ENCODE measurements around the gene NKPD1.
A peak's percentile ranks its signal among the peaks of the same experiment; 100 is the strongest.

Gene NKPD1

DNA sequence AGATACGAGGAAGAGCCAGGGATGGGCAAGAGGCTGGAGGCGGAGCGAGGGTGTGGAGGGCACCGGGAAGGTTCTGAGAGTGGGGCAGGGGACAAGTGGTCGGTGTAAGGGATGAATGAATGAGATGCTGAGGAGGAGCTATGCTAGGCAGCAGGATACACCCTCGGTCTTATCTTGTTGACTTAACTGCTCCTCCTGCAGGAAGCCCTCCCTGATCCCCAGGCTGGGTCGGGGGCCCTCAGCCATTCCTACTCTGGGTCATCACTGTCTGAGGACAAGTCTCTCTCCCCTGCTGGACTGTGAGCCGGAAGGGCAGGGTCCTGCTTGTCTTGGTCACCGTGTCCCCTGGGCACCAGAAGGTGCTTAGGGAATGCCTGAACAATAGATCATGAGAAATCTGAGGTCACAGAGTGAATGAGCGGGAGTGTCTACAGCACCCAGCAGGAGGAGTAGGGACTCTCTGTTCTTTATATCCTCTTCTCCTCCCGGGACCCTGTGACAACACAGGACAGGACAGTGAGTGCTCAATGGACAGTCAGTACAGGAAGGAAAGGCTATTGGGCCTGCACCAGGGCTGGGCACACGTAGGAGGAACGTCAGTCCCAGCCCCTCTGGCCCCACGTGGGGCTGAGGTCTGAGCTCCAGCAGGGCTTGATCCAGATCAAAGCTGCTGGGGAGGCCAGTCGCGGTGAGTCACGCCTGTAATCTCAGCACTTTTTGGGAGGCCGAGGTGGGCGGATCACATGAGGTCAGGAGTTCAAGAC lies 6.5 kb downstream of the NKPD1 start:
- DNase-seq: no peak

DNA sequence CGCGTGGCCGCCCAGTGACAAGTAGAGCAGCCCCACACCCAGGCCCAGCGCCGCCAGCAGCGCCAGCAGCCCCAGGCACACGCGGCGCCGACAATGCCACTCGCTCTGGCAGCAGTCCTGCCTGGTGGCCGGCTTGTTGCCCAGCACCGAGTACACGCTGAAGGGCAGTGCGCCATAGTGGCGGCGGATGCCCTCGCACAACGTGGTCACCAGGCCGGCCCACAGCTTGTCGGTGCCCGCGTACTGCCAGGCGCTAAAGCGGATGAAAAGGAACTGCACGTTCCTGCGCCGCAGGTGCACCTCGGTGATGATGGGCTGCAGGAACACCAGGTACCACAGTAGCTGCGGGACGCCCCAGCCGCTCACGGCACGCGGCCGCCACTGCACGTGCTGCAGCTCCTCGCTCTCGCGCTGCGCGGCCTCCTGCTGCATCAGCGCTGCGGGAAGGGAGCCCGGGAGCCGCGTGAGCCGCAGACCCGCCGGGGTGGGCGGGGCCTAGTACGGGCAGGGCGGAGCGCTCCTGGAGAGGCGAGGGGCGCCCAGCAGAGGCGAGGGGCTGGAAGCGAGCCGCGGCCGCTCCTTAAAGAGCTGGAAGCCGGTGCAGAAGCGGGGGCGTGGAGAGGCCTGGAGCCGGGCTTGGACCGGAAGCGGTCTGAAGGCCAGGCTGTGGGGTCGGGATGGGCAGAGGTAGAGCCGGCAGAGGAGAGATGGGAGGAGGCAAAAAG lies 7.3 kb downstream of the NKPD1 start:
- peak; percentile 71 for DNase-seq

DNA sequence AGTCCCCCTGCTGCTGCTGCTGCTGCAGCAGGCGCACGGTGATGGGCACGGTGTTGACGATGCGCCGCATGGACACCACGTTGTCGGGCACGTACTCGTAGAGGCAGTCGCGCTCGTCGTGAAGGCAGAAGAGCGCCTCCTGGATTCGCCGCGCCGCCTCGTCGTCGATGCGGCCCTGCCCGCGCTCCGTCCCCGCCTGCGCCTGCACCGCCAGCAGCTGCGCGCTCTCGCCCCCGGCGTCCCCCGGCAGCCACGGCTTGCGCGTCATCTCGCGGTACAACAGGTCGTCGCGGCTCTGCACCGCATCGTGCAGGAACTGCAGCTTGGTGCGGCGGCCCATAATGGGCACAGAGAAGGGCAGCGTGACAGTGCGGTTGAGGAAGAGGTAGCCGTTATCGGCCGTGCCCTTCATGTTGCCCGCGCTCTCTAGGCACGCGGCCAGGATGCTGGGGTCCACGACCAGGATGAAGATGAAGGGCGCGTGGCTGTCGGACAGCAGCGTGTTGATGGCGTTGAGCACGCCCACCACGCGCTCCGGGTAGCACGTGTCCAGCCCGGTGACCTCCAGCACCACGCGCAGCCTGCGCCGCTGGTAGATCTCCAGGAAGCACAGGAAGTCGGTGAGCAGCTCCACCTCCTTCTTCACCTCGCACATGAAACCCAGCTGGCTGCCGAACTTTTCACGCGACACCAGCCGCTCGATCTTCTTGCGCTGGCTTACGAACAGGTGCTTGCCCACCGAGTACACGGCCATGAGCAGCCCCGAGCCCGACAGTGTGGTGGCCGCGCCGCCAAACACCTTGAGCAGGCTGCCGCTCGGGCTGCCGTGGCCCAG lies 8.1 kb downstream of the NKPD1 start:
- peak; percentile 72 for DNase-seq

DNA sequence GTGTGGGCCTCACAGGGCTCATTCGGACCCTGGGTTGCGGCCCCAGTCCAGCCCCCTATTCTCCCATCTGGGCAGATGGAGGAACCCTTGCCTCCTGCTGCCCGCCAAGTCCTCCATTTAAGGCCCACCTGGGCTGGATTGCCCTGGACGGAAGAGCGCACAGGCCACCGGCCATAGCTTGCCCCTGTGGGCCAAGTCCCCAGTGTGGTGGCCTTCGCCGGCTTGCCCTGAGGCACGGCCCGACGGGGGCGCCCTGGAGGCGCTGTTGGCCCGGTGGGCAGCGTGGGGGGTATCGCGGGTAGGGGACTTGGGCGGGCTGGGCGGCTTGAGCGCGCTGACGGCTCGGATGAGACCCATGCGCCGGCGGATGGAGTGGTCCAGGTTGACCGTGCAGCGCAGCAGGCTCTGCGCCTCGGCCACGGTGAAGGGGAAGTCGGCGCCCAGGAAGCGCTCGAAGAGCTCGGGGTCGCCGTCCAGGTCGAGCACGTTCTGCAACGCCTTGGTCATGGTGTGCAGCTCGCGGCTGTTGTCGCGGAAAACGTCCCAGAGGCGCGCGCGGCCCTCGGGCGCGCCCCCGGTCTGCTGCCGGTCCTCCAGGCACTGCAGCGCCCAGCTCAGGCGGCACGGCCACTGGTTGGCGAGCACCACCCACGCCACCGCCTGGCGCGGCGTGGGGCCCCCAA lies 8.8 kb downstream of the NKPD1 start:
- DNase-seq: no peak

DNA sequence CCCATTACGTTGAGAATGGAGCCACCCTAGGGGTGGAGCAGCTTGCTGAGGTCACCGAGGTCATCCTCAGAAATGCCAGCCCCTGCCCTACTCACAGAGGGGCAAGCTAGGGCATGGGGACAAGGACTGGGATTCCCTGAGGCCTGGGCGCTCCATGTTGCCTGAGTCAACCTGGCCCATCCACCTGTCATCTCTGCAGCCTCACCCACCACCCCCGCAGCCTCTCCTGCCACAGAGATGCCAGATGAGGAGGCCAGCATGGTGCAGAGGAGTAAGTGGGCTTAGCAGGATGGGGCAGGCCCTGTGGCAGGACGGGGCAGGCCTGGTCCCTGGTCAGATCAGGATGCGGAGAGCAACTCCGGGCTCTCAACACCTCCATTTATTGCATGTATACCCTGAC lies 9.5 kb downstream of the NKPD1 start:
- DNase-seq: no peak

GRCh38 chr19:45150751-45151281 lies 10.0 kb downstream of the NKPD1 start:
- DNase-seq: no peak

- DNase-seq: no peak
These were observed 10.6 kb downstream of the NKPD1 start for GRCh38 chr19:45150180-45150579.

- DNase-seq: no peak
These were observed 11.7 kb downstream of the NKPD1 start for GRCh38 chr19:45149129-45149528.

DNA sequence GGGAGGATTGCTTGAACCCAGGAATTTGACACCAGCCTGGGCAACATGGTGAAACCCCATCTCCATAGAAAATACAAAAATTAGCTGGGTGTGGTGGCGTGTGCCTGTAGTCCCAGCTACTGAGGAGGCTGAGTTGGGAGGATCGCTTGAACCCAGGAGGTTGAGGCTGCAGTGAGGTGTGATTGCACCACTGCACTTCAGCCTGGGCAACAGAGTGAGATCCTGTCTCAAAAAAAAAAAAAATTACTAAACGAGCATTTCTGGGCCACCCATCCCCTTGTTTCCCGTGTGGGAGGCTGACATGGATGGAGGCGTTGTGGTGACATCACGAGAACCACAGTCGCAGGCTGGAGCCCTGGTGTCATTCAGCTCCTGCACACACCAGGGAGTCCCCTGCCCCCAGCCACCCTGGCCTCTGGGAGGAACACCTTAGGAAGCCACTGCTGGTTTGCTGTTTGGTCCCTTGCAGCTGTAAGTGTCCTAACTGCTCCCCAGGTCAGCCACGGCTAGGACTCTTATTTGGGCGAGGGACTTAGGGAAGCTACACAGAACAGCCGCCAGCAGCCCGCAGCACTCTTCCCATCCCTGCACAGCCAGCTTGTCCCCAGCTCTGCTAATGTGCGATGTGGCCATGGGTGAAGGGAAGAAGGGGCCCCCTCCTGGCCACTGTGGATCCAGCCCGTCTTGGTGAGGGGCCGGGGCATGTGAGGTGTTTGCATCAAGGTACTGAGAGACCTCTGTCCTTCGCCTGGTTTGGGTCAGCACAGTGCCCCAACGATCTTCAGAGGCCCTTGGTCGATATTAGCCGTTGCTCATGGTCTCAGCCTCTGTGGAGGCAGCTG lies 12.7 kb downstream of the NKPD1 start:
- no peak for DNase-seq

GRCh38 chr19:45146741-45147205 lies 14.0 kb downstream of the NKPD1 start:
- no peak for DNase-seq

GRCh38 chr19:45146251-45146650 lies 14.5 kb downstream of the NKPD1 start:
- DNase-seq: no peak

GRCh38 chr19:45145270-45146189 lies 15.3 kb downstream of the NKPD1 start:
- DNase-seq: no peak

DNA sequence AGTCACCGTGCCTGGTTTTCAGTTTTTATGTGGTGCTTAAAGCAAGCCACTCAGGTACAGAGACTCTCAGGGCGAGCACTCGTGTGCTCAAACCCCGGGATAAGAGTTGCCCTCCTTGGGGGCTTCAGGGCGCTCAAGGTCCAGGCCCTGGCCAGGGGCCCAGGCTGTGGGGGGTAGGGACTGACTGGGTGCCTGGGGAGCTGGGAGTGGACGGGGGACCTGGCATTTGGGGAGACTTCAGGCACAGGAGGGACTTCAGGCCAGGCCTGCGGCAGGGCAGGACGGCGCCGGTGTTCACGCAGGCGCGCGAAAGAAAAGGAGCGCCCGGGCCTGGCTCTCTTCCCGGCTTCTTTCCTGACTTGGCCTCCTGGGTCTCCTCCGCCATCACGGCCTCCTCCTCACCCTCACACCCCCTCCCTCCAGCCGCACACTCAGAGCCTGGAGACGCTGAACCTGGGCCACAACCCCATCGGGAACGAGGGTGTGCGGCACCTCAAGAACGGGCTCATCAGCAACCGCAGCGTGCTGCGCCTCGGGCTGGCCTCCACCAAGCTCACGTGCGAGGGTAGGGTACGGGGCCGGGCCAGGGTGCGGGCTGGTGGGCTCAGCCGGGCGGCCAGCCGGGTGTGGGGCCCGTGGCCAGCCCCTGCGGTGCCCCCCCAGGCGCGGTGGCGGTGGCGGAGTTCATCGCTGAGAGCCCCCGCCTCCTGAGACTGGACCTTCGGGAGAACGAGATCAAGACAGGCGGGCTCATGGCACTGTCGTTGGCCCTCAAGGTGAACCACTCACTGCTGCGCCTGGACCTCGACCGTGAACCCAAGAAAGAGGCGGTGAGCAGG lies 16.1 kb downstream of the NKPD1 start:
- DNase-seq: no peak

- DNase-seq: no peak
These were observed 18.1 kb downstream of the NKPD1 start for GRCh38 chr19:45142726-45143110.

- no peak for DNase-seq
These were observed 18.6 kb downstream of the NKPD1 start for GRCh38 chr19:45142016-45142725.

DNA sequence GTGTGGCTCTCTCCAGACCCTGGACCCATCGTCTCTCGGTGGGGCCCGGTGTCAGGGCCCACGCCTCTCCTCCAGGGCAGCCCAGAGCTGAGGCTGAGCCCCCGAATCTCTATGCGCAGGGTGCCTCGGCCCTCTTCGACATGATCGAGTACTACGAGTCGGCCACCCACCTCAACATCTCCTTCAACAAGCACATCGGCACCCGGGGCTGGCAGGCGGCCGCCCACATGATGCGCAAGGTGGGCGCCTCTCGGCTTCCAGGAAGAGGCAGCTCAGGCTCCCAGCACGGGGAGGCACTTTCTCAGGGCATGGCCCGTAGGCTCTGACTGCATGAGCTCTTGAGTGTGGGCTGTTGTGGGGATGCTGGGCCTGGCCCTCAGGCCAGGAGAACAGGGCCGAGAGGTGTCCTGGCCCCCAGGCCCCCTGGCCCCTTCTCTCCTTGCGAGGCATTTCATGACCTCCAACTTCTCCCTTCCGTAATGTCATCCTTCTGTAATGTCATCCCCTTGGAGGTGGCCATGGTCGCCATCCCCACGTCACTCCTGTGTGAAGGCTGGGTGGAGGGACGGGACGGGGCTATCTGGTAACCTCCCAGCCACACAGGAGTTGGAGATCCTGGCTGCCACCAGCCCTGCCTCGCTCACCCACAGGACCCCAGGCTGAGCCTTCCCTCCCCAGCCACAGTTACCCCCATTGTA lies 19.4 kb downstream of the NKPD1 start:
- DNase-seq: no peak

DNA sequence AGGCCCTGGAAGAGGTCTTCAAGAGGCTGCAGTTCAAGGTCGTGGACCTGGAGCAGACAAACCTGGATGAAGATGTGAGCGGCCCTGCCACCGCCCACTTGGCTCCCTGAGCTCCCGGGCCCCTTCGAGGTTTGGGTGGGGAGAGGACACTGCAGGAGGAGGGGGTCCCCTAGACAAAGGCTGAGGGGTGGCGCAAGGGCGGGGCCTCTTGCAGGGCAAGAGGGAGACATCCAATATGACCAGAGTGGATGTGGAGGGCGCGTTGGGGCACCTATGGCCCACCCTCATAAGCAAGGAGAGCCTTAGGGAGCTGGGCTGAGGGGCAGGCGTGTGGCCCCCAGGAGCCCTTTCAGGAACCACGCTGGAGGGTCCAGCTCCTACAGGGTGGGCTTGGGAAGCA lies 20.2 kb downstream of the NKPD1 start:
- DNase-seq: no peak

DNA sequence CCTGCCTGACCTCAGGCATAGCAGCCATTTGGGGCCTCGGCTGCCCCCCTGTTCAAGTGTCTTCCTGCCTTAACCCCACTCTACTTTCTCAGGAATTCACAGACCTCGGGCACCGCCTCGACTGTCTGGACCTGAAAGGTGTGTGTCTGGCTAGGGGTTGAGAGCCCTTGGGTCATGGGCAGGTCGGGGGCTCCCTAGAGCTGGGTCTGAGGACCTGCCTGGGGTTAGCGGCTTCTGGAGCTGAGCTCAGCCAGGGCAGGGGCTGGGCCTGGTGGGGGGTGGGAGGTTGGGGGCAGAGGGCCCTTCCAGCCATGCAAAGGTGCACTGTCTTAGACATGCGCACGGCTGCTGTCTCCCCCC lies 20.7 kb downstream of the NKPD1 start:
- no peak for DNase-seq
